GM21526 (cell line): ENCODE data around the gene BACH2.

Experiments used
- ATAC-seq: cut with Tn5 transposase; IDR thresholded peaks from one replicate; pipeline ENCODE4 v1.9.1; 2021; ENCODE audit warnings: moderate library complexity; ENCODE audit not compliant: unreplicated experiment, low FRiP score

The BACH2 gene

GRCh38 chr6:89956182-89956581 is 340.5 kb downstream of the BACH2 start:
- no peak for ATAC-seq

- ATAC-seq, result no peak
Observed at GRCh38 chr6:89955364-89955763, 341.3 kb downstream of the BACH2 start.

- no peak for ATAC-seq
Observed at GRCh38 chr6:89954721-89955148, 341.9 kb downstream of the BACH2 start.

GRCh38 chr6:89952686-89953085 is 344.0 kb downstream of the BACH2 start:
- ATAC-seq, result no peak

- ATAC-seq, result no peak
Observed at GRCh38 chr6:89952105-89952671, 344.5 kb downstream of the BACH2 start.

- ATAC-seq, result no peak
Observed at GRCh38 chr6:89951574-89952104, 345.0 kb downstream of the BACH2 start.

- ATAC-seq, result no peak
Observed at GRCh38 chr6:89950879-89951391, 345.7 kb downstream of the BACH2 start.

- no peak for ATAC-seq
Observed at GRCh38 chr6:89950446-89950845, 346.2 kb downstream of the BACH2 start.

GRCh38 chr6:89948876-89949275 is 347.8 kb downstream of the BACH2 start:
- ATAC-seq, result no peak

GRCh38 chr6:89944826-89945407 is 351.7 kb downstream of the BACH2 start:
- no peak for ATAC-seq

- no peak for ATAC-seq
Observed at GRCh38 chr6:89944181-89944755, 352.4 kb downstream of the BACH2 start.

GRCh38 chr6:89942601-89943000 is 354.0 kb downstream of the BACH2 start:
- ATAC-seq, result no peak

GRCh38 chr6:89941763-89942497 is 354.7 kb downstream of the BACH2 start:
- ATAC-seq, result no peak

- ATAC-seq, result no peak
Observed at GRCh38 chr6:89941031-89941762, 355.4 kb downstream of the BACH2 start.

GRCh38 chr6:89940225-89941027 is 356.2 kb downstream of the BACH2 start:
- peak; percentile 76 for ATAC-seq

- no peak for ATAC-seq
Observed at GRCh38 chr6:89939144-89939543, 357.5 kb downstream of the BACH2 start.

GRCh38 chr6:89938014-89938413 is 358.6 kb downstream of the BACH2 start:
- no peak for ATAC-seq

- no peak for ATAC-seq
Observed at GRCh38 chr6:89936177-89936576, 360.5 kb downstream of the BACH2 start.

GRCh38 chr6:89934685-89935366 is 361.8 kb downstream of the BACH2 start:
- ATAC-seq, result no peak
